ENCODE measurements around the gene CHN1. TPM values are rescaled to one million over a fixed set of nuclear protein-coding genes. Genes with fewer than 3 reads are reported as not detected.

Gene CHN1
- polyA plus RNA-seq, 1 of the 3 experiments (the other 2 are of a cell fraction): 31.6 TPM

GRCh38 chr2:175003875-175004729 is 1.1 kb downstream of the CHN1 start:
- no peak for DNase-seq
- H3K79me2 ChIP-seq (ENCODE audit: insufficient read depth): peaks cover 38% of the 10 kb centered on the region
- ChIA-PET POLR2A (interaction anchor here (0.7 to 1.7 kb wide), 6 partner anchors 7 to 232 kb away, joined by 3 to 14 read pairs (median 4); partner anchors contain the start of gene ATF2), CTCF (interaction anchor here (0.8 to 4.5 kb wide), 7 partner anchors 8 to 307 kb away, joined by 3 to 29 read pairs (median 5); no protein-coding TSS in a partner anchor)
- peaks cover 9% of the 10 kb centered on the region for H3F3A ChIP-seq (replicated peaks; ENCODE audit: insufficient read depth)
- peak overlapping the region; percentile 70 to 88 for H3K4me3 ChIP-seq (ENCODE audit: low read depth in 2 of 2, low read length in 1 of 2)
- peak overlapping the region; percentile 82; the same call in 1 of the 2 replicates for H3K9ac ChIP-seq
- 12% methylated on average over 13 of the region's 16 CpGs for WGBS (ENCODE audit: low lambda C conversion rate)
- H3K4me2 ChIP-seq: peak overlapping the region; percentile 72
- peaks cover 0 to 29% of the 10 kb centered on the region in 2 experiments for H3K4me1 ChIP-seq (ENCODE audit: control insufficient read depth in 1 of 2, insufficient read depth in 2 of 2, low read depth in 1 of 2, low read length in 1 of 2)
- H3K27ac ChIP-seq (ENCODE audit: low read depth in 2 of 2, low read length in 1 of 2): peak overlapping the region; percentile 29 to 96; a peak in 3 of 4 replicates
- H2AFZ ChIP-seq (ENCODE audit: low read depth): peak overlapping the region; percentile 92; the same call in 1 of the 2 replicates
- TF ChIP-seq REST (IDR thresholded peaks at IDR 0.05; ENCODE audit: low read depth, low read length): 0 out of 2 replicates have a peak, but pooled peaks have one; percentile 13
- peak; percentile 20; the same call in 1 of the 2 replicates for TF ChIP-seq MAX (IDR thresholded peaks at IDR 0.05; ENCODE audit: low read depth)
- TF ChIP-seq POLR2AphosphoS5 (IDR thresholded peaks at IDR 0.05; ENCODE audit: low read depth, low read length): no peak
- H4K20me1 ChIP-seq (ENCODE audit: insufficient read depth): no peaks in the 10 kb centered on the region
- no peaks in the 10 kb centered on the region for H3K36me3 ChIP-seq (replicated peaks in 1 of 2; ENCODE audit: control insufficient read depth in 1 of 2, insufficient read depth in 2 of 2, low read length in 1 of 2)
- no peaks in the 10 kb centered on the region for H3K9me2 ChIP-seq
- H3K9me3 ChIP-seq: no peaks in the 10 kb centered on the region
- no peaks in the 10 kb centered on the region for H3K27me3 ChIP-seq (ENCODE audit: insufficient read depth)

- Histone ChIP-seq H3K79me2 (ENCODE audit: insufficient read depth) (peaks cover 40% of the 10 kb centered on the region), H3K27me3 (ENCODE audit: insufficient read depth) (no peaks in the 10 kb centered on the region), H3K4me2 (peak overlapping the region; percentile 72; the same call in 1 of the 2 replicates), H4K20me1 (ENCODE audit: insufficient read depth) (no peaks in the 10 kb centered on the region), H2AFZ (ENCODE audit: low read depth) (no peak overlapping the region), H3K9me3 (no peaks in the 10 kb centered on the region), H3K4me3 (ENCODE audit: low read depth in 2 of 2, low read length in 1 of 2) (no peak overlapping the region), H3K4me1 (ENCODE audit: control insufficient read depth in 1 of 2, insufficient read depth in 2 of 2, low read depth in 1 of 2, low read length in 1 of 2) (peaks cover 0 to 38% of the 10 kb centered on the region in 2 experiments), H3F3A (replicated peaks; ENCODE audit: insufficient read depth) (peaks cover 22% of the 10 kb centered on the region), H3K36me3 (replicated peaks in 1 of 2; ENCODE audit: control insufficient read depth in 1 of 2, insufficient read depth in 2 of 2, low read length in 1 of 2) (no peaks in the 10 kb centered on the region), H3K9ac (no peak overlapping the region), H3K27ac (ENCODE audit: low read depth in 2 of 2, low read length in 1 of 2) (peak overlapping the region in 1 of 2 experiments; percentile 96; a peak in 3 of 4 replicates), H3K9me2 (no peaks in the 10 kb centered on the region)
- TF ChIP-seq JUND (IDR thresholded peaks at IDR 0.05) (no peak), NRF1 (IDR thresholded peaks at IDR 0.05; ENCODE audit: low read depth, low read length) (no peak), PBX3 (IDR thresholded peaks at IDR 0.05) (peak; percentile 62)
- POLR2A ChIA-PET: no interaction called here
- WGBS (ENCODE audit: low lambda C conversion rate): 34% methylated on average over 3 of the region's 3 CpGs
- DNase-seq: no peak
- CTCF ChIA-PET: interaction anchor here (0.7 to 4.5 kb wide), 7 partner anchors 11 to 304 kb away, joined by 3 to 29 read pairs (median 3); no protein-coding TSS in a partner anchor
Measured at GRCh38 chr2:175002547-175003274, 2.5 kb downstream of the CHN1 start.
